Midbrain (tissue), 1 donor: ENCODE measurements around the gene ATP6V0C.

Experiments used
- DNase-seq: peaks from one replicate; lab custom pipeline; 2025; lab: John Stamatoyannopoulos, UW

Gene ATP6V0C

GRCh38 chr16:2511128-2511800 lies 2.5 kb upstream of the ATP6V0C start:
- no peak for DNase-seq

DNA sequence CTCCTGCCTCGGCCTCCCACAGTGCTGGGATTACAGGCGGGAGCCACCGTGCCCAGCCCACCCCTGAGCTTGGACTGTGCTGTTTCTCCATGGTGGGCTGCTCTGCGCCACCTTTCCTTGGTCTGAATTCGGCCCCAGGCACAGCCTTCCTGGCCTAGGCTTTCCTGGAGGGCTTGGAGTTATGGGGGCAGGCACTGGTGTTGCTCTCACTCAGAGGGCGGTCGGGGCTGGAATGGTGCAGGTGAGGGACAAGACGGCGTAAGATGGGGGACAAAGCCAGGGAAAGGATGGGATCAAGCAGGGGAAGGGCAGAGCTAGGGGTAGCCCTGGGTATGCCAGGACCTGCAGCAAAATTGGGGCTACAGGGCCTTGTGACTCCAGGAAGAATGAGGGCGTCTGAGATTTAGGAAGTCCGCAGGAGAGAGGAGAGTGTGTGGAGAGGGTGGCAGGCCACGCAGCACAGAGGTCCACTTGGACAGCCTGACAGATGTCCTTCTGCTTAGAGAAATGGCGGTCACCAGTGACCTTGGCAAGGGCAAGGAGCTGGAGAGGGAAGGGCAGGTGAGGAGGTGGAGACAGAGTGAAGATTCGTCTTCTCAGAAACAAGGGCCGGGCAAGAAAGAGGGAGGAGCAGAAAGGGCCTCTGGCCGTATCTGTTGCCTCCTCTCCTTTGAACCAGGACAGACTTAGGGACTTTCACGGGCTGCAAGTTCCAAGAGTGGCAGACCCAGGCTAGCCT lies 1.6 kb upstream of the ATP6V0C start:
- DNase-seq, result no peak

GRCh38 chr16:2512735-2513404 lies 882 bp upstream of the ATP6V0C start:
- DNase-seq, result no peak

DNA sequence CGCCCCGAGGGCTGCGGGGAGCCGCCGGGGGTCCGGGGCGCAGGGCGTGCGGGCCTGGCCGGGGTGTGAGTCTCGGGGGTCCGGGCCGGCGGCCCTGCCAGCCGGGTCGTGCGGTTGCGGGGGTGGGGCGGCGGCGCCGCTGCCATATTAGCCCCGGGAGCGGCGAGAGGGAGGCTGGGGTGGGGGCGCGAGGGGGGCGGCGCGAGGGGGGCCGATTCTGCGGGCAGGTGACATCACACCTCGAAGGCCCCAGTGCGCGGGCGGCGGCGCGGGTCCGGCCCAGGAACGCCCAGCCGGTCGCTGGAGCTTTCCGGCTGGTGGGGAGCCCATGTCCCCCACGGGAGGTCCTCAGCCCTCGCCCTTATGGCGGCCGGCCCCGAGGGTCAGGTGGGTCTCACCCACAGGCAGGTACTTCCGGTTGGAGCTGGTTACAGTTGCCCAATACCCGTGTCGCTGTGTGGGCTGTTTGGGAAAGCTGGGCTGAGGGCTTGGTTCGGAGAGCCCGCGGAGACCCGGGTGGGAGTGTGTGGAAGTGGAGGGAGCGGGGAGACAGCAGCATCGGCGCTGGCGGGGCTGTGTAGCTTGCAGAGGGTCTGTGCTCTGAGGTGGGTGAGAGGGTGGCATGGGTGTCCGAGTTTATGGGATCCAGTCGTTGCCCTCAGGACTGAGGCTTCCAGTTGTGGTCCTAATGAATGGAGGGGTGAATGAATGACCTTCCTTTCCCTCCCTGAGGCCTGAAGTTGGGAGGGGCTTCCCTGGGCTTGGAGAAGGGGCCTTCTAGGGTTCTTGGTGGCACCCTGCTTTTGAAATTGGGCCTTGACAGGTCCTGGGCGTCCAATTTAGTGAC lies 804 bp downstream of the ATP6V0C start:
- no peak for DNase-seq

DNA sequence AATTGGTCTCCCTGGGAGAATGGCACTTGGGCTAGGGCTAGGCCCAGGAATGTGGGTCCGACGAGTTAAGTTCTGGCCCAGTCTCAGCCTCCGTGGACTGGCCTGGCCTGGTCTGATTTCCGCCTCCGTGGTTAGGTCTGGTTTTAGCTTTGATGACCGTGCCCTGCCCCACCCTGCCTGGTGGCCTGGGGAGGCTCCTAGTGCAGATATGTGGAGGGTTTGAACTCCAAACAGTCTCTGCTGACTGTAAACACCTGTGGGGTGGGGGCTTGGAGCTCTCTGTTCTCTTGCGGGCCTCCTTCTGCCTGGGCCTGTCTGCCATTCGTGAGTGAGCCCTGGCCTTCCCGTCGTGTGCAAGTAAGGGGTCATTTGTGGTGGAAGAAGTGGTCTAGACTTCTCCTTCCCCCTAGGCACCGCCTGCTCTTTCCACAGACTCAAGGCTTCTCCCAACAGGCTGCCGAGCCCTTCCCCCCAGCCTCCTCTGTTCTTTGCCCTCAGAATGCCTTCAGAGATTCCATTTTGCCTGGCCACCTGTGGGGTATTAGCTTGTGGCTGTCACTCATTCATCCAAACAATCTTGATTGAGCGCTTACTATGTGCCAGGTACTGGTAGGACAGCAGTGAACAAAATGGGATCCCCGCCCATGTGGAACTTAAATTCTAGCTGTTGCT lies 1.6 kb downstream of the ATP6V0C start:
- DNase-seq, result no peak

- peak; percentile 23 for DNase-seq
These were observed 2.9 kb downstream of the ATP6V0C start for GRCh38 chr16:2516391-2517240.

DNA sequence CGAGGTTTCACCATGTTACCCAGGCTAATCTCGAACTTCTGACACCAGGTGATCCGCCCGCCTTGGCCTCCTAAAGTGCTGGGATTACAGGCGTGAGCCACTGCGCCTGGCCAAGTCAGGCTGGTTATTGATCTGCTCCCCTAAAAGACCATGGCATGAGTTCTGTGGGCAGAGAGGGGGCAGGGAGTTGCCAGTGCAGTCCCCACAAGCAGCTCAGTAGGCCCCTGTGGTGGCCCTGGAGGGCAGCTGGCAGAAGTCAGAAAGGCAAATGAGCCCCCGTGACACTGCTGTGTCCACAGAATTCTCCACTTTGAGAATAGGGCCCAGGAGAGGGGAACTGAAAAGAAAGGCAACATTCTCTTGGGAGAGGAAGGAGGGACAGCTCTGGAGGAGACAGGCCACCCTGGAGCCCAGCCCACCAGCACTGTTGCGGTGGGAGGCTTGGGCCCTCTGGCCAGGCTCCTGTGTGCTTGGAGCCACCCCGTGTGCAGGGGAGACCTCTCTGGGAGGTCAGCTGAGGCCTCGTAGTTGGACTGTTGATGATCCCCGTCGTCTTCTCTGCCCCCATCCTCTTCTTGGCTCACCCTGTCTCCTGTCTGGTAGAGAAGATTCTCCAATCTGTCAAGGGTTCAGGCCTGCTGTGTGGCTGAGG lies 4.3 kb downstream of the ATP6V0C start:
- DNase-seq, result no peak

DNA sequence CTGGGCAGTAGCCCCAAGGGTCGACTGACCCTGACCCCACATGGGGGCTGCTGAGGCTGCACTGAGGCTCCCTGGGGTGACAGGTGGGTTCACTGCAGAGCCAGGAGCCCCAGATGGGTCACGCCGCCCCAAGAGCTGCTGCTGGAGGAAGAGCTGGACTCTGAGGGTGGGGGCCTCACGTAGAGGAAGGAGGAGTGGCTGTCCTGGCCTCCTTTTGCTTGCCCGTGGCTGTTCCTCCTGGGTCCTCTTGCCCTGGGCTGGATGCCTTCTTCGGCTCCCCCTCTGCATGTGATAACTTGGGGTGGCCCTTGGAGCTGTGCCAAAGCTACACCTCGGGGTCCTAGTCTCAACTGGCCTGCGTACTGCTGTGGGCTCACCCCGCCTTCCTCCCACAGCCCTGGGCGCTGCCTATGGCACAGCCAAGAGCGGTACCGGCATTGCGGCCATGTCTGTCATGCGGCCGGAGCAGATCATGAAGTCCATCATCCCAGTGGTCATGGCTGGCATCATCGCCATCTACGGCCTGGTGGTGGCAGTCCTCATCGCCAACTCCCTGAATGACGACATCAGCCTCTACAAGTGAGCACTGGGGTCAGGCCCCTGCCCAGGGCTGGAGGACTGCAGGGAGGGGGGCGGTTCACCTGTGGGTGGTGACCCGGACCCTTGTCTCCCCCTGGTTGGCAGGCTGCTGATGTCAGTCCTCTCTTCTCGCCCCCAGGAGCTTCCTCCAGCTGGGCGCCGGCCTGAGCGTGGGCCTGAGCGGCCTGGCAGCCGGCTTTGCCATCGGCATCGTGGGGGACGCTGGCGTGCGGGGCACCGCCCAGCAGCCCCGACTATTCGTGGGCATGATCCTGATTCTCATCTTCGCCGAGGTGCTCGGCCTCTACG lies 5.3 kb downstream of the ATP6V0C start:
- DNase-seq, result no peak

DNA sequence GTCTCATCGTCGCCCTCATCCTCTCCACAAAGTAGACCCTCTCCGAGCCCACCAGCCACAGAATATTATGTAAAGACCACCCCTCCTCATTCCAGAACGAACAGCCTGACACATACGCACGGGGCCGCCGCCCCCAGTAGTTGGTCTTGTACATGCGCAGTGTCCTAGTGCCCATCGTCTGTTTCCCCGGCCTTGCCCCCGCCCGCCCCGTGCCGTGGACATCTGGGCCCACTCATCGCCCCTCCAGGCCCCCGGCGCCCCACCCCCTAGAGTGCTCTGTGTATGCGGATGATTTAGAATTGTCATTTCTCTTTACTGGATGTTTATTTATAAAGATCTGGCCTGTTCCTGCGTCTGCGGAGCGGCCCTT lies 5.9 kb downstream of the ATP6V0C start:
- DNase-seq, result no peak

- DNase-seq, result peak; percentile 86
These were observed 6.5 kb downstream of the ATP6V0C start, which contains the start of gene AMDHD2 for GRCh38 chr16:2520097-2520783. AMDHD2 (plus strand) TSS chr16:2520371; CDS start chr16:2520459, 88 bp downstream.

DNA sequence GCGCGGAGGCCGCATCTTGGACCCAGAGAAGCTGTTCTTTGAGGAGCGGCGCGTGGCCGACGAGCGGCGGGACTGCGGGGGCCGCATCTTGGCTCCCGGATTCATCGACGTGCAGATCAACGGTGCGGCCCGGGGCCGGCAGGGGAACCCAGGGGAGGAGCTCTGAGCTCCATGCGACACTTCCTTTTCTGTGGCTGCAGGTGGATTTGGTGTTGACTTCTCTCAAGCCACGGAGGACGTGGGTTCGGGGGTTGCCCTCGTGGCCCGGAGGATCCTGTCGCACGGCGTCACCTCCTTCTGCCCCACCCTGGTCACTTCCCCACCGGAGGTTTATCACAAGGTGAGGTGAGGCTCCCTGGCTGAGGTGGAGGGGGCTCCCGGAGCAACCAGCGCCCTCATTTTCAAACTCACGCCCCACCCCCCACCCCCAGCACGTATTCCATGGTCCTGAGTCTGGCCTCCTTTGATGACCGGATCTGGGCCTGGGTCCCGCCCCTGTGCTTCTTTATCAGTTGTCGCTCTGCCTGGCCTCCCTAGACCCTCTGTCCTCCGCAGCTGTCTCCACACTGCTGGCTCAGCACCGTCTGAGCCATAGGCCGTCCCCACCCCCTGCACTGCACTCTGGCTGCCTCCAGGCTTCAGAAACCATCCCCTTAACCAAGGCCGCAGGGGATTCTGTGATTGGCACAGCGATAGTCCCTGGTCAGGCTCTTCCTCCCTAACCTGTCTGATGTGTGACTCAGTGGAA lies 7.2 kb downstream of the ATP6V0C start:
- no peak for DNase-seq

DNA sequence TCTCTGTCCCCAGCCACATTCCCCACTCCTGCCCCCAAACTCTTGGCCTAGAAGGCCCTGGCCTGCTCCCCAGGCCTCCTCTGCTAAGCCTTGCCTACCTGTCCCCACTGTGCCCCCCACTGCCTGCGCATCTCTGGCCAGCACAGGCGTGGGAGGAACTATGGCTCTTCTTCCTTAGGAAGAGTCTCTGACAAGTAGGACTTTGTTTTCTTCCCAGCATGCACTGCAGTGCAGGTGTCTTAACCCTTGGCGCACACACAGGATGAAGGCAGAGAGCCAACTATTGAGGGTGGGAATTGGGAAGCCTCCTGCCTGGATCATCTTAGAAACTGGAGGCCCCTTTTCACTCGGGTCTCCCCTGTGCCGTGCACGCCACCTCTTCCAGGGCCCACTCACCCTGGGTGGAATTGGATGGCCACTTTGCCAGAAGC lies 10.1 kb downstream of the ATP6V0C start:
- no peak for DNase-seq

- DNase-seq, result no peak
These were observed 10.7 kb downstream of the ATP6V0C start for GRCh38 chr16:2524339-2524938.

DNA sequence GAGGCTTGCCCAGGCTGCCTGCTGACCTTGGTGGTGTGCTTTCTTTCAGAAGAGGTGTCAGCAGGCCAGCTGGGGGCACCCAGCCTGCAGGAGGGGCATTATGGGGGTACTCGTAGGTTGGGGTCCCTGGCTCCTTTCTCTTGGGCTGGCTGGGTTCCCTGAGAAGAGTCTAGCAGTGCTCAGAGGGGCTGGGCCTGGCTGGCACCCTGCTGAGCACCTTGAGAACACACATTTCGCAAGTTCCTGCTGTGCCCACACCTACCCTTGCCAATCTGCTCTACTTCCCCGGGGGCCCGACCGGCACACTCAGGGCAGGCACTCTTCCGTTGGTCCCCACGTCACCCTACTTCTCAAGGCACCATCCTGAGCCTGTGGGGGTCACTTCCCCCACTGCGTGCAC lies 12.4 kb downstream of the ATP6V0C start:
- no peak for DNase-seq

DNA sequence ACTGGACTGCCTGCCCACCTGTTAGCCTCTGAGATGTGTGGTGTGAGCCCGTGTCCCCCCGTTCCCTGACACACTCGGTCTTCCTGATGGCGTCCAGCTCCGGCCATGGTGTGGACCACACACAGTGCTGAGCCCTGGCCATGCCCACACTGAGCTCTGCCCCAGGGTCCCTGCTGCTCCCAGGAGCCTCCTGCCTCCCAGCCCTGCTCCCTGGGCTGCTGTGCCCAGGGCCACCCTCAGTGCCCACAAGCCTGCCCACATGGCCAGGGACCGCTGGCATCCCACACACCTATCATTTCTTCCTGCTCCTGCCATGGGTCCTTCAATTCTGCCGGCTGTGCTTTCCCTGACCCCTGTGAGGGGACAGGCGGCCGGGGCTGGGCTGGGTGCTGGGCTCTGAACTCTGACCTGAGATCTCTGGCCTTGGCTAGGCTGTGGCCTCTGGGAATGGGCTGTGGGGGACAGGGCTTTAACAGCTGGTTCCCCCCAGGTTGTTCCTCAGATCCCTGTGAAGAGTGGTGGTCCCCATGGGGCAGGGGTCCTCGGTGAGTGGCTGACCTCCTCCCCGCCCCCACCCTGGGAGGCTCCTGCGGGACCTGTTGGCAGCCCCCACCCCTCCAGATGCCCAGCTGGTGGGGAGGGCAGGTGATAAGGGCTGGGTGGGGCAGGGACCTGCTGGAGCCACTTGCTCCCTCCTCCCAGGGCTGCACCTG lies 13.5 kb downstream of the ATP6V0C start:
- no peak for DNase-seq

- no peak for DNase-seq
These were observed 14.0 kb downstream of the ATP6V0C start for GRCh38 chr16:2527784-2528100.
